GM21528 (cell line): Measurements from ENCODE around the gene NPEPPS.
A peak's percentile ranks its signal among the peaks of the same experiment; 100 is the strongest.
"Not testable (repeated sequence)": the region's sequence is repeated elsewhere in the genome, so short reads cannot be mapped to it uniquely, and the experiment has no call there.

Source experiments
- ATAC-seq: cut with Tn5 transposase; IDR thresholded peaks from one replicate; pipeline ENCODE4 v1.9.1; 2021; ENCODE audit warnings: mild to moderate bottlenecking, moderate library complexity; ENCODE audit not compliant: unreplicated experiment, low FRiP score

NPEPPS gene, protein sequence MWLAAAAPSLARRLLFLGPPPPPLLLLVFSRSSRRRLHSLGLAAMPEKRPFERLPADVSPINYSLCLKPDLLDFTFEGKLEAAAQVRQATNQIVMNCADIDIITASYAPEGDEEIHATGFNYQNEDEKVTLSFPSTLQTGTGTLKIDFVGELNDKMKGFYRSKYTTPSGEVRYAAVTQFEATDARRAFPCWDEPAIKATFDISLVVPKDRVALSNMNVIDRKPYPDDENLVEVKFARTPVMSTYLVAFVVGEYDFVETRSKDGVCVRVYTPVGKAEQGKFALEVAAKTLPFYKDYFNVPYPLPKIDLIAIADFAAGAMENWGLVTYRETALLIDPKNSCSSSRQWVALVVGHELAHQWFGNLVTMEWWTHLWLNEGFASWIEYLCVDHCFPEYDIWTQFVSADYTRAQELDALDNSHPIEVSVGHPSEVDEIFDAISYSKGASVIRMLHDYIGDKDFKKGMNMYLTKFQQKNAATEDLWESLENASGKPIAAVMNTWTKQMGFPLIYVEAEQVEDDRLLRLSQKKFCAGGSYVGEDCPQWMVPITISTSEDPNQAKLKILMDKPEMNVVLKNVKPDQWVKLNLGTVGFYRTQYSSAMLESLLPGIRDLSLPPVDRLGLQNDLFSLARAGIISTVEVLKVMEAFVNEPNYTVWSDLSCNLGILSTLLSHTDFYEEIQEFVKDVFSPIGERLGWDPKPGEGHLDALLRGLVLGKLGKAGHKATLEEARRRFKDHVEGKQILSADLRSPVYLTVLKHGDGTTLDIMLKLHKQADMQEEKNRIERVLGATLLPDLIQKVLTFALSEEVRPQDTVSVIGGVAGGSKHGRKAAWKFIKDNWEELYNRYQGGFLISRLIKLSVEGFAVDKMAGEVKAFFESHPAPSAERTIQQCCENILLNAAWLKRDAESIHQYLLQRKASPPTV

DNA sequence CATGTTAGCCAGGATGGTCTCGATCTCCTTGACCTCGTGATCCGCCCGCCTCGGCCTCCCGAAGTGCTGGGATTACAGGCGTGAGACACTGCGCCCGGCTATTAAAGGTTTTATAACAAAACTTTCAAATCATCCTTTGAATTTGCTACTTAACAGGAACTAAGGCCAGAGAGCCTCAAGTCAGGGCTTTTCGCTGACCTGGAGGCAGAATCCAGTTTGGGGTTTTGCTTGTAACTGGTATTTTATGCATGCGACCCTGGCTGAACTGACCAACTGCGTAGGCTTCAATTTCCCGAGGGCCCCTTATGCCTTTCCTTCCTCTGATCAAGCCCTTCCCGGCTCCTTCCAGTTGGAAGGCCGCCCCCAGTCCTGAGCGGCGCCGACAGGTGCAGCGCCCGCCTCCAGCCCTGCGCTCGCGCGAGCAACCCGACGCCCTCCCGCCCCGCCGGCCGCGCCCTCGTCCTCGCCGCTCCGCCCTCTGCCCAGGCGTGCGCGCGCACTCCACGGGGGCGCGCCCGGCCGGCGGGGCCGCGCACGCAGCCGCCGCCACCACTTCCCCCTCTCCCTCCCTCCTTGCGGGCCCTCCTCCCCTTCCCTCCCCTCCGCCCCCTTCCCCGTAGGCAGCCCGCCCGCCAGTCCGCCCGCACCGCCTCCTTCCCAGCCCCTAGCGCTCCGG lies at the start of gene NPEPPS:
NPEPPS (plus strand) TSS at position 552 of the 676 bp plus-strand sequence. CDS start 193 bp downstream, outside the sequence.
- ATAC-seq = peak; percentile 65

DNA sequence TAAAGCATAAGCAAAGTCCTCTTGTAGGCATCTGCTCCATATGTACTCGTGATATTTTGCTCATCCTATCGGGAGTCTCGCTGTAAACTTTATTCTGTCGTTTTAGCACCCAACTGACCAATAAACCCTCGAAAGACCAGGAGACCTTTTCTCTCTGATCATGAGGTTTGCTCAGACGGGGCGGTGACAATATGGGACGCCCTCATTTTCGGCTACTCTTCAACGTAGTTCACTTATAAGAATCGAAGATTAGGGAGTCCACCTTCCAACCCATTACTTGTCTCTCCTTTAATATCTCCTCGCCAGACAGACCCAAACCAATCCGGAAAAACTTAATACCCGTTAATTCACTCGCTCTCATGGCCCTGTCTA lies 39.1 kb upstream of the NPEPPS start:
- ATAC-seq = not testable (repeated sequence)

DNA sequence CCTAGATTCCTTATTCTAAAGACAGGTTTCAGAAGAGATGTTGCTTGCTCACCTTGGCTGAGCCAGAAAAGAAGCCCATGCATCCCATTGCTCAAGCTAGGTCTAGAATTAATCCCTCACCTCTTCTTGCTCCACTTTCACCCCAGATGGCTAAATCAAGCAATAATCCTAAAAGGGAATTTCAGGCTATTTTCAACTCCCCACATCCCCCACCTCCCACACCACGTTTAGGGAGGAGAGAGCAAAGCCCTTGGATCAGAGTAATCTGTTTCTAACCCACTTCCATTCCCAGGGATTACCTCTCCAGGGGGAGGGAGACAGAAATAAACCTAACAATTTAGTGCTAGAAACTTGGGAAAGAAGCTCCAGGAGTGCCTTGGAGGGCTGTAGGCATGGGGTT lies 31.8 kb upstream of the NPEPPS start:
- ATAC-seq = not testable (repeated sequence)

DNA sequence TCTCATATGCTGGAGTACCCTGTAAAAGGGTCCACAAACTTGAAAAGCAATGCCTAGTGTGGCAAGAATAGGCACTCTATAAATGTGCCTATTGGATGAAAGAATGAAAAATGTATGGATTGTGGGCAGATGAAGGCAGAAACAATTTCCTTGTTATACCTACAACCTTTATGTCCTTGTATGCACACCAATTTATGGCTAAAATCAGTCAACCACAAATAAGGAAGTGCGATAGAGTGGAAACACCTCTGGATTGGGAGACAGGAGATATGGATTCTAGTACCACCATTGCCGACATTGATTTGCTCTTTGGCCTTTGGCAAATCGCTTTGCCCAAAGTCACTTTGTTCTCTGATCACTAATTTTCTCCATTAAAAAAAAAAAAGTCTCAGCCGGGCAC lies 31.4 kb upstream of the NPEPPS start:
- not testable (repeated sequence) for ATAC-seq

DNA sequence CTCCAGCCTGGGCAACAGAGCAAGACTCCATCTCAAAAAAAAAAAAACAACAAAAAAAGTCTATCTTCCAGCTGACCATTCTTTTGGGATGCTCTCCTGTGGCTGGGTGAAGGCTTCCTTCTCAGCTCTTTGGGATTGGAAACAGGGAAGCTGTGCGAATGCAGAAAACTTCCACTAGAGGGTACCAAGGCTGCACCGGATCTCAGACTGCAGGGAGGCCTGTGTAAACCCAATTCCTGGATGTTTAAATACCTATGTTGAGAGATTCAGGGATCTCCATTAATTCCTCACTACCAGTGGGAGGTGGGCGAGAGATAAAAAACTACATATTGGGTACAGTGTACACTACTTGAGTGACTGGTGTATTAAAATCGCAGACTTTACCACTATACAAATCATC lies 30.3 kb upstream of the NPEPPS start:
- not testable (repeated sequence) for ATAC-seq

DNA sequence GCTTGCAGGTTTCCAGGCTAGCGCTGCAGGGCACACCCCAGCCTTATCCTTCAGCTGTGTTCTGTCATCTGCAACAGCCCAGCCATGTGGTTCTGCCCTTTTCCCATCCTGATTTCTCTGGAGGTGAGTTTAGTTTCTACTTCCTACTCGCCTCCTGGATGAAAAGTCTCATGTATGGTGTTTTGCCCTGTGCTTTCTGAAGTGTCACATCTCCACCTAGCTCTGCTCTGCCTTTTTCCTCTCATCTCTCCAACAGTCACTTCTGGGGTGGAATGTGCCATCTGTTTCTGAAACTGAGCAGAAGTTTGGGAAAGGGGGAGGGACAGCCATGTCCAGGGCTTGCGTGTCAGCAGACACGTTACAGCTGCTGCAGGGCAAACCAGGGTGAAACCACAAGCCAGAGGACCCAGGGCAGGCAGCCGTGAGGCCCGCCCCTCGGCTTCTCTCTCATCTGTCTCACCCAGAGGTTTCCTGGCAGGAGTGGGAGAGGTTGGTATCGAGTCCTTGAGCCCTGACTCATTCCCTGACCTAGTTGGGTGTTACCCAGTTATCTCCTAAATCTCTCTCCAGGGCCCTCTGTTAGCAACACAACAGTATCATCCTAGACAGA lies 28.7 kb upstream of the NPEPPS start:
- ATAC-seq = not testable (repeated sequence)

DNA sequence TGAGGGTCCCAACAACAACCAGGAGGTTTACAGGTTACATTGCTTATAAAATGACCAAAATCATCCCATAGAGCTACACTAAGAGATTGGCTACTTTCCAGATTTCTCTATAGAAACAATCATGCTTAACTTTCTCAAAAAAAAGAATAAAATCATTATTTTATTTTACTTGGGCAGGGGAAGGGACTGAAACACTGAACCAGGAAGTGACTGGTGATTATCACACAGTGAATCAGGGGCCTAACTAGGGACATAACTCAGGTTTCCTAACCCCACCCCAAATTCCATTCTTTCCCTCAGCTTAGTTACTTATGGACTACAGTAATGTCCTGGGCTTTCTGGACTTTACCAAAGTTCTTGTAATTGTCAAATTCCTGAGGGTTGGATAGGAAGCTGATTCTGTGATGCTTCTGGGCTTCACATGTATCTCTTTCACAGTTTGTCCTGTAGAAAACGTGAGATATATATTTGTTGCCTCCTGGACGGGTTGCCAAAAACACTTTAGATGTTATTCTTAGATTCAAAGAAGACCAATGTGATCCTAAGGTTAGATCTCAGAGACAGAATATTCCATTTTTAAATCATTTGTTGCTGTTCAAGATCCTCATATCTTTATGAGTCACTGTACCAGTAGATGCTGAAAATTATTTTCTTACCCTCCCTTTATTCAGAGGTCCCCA lies 28.0 kb upstream of the NPEPPS start:
- ATAC-seq = not testable (repeated sequence)

DNA sequence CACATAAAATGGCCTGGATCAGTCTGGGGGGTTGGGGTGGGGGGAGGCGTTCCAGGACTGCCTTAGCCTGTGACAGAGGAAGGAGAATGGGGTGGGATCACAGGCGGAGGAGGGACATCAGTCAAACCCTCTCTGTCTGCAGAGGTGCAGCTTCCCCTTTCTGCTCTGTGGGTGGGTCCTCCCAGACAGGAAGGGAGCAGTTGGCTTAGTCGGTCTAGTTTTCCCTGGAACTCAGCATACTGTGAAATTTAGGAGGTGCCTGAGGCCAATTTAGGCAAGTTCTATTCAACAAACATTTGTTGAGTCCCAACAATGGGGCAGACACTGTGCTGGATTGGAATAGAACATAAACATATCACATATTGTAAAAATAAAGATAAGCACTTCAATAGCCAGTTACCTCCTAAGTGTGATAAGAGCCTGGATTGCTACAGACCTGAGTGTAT lies 19.2 kb upstream of the NPEPPS start:
- not testable (repeated sequence) for ATAC-seq

DNA sequence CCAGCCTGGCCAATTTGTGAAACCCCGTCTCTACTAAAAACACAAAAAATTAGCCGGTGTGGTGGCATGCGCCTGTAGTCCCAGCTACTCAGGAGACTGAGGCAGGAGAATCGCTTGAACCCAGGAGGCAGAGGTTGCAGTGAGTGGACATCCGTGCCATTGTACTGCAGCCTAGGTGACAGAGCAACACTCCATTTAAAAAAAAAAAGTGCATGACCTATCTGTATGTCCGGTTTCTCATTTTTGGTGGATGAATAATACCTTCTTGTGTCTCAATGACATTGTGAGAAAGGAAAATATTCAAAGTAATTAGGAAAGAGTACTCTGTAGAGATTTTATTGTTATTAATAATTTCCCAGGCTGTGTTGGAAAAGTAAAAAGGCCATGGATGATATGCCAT lies 17.6 kb upstream of the NPEPPS start:
- not testable (repeated sequence) for ATAC-seq

DNA sequence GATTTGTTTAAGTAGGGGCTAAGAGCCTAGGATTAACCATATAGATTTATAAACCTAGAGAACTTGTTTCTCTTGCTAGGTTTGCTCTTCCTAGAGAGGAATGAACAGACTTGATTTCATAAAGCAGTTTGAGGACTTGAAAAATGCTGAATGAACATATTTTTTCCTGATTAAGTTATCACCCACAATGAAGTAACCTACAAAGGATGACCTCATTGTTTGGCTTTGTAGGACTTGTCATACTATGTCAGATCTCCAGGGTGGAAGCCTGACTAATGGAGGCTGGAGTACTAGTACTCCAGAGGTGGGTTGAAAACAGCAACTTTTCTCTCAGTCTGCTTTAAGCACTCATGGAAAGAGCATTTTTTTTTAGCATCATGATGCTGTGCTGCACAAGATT lies 12.0 kb upstream of the NPEPPS start:
- not testable (repeated sequence) for ATAC-seq

DNA sequence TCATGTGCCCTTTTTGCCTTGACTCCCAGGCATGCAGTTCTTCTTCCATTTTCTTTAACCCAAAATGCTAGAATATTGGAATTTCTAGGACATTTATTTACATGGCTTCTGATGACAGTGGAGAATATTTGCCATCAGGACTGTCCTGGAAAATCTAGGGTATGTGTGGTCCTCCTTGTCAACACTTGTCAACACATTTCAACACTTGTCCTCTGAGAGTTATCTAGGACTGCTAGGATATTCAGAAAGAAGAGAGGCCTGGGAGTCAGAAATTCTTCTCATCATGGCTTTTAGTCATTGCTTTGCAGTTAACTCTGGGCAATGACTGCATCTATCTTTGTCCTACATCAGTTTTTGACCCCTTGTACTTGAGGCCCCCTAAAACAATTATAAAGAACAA lies 11.5 kb upstream of the NPEPPS start:
- ATAC-seq = not testable (repeated sequence)

DNA sequence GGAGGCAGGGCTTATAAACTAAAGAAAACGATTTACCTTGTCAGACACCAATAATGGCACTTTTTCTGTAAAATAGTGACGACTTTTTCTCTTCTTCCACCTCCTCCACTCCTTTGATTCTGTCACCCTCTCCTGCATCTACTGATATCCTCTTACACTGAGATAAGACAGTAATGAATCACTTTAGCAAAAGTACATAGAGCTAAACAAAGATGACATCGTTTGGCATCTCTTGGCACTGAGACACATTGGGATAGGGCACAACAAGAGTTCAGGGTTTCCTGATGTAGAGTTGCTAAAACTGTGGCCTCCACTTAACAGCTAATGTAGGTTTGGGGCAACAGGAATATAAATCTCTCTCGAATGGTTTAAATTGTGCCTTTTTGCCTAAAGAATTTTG lies 10.6 kb upstream of the NPEPPS start:
- ATAC-seq = not testable (repeated sequence)

DNA sequence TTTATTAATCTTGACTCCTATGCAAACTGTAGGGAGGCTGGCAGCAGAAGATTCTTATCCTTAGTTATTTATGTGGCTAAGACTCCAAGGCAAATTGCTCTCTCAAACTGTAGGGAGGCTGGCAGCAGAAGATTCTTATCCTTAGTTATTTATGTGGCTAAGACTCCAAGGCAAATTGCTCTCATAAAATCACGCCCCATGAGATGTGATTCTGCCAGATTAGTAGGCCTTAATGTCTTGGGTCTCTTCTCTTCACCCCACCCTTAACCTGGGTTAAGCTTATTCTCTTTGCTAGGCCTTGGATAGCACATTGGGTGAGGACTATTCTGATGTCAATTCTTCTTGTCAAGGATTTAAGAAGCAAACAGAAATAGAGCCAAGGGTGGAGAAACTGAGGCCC lies 9.5 kb upstream of the NPEPPS start:
- not testable (repeated sequence) for ATAC-seq

DNA sequence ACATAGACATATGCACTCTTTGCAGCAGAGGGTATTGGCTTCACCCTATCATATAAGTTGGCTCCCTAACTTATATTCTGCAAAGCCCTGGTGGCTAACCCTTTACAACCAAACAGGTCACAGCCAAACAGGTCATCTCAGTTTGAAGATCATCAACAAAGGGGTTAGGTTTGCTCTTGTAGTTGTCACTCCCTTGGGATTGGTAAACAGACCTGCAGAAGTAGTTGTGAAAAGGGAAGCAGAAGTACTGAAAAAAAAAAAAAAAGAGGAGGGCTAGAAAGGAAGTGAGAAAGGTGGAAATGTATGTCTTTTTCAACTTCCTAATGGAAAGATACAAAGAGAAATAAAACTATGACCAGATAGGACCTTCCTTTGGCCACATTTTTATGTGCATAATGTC lies 8.6 kb upstream of the NPEPPS start:
- ATAC-seq = not testable (repeated sequence)

DNA sequence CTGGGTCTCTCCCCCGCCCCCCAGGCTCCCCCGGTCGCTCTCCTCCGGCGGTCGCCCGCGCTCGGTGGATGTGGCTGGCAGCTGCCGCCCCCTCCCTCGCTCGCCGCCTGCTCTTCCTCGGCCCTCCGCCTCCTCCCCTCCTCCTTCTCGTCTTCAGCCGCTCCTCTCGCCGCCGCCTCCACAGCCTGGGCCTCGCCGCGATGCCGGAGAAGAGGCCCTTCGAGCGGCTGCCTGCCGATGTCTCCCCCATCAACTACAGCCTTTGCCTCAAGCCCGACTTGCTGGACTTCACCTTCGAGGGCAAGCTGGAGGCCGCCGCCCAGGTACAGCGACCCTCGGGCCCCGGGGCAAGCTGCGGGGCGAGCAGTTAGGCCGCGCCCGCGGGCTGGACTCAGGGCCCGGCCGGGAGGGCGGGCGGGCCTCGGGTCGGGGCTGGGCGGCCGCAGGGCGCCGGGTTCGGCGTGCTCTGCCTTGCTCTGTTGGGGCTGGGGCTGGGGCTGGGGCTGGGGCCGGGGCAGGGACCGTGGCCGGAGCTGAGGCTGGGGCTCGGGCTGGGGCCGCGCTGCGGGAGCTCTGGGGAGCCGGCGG lies 419 bp downstream of the NPEPPS start:
- ATAC-seq = peak; percentile 25

DNA sequence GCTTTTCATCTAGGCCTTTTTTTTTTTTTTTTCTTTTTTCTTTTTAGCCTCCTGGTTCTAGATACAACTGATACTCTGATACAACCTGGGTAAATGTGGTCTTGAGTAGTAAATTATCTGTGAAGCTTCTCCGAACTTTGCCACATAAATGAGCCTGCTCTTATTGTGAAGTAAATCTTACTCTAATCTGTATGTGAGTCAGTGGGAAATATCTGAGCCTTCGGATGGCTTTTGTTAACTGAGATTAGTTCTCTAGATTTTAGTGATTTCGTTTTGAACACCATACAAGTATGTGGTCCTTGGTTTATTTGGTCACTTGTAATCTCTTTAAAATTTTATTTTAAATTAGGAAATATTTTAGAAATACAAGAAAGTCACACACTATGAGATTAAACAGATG lies 8.2 kb downstream of the NPEPPS start:
- ATAC-seq = not testable (repeated sequence)

DNA sequence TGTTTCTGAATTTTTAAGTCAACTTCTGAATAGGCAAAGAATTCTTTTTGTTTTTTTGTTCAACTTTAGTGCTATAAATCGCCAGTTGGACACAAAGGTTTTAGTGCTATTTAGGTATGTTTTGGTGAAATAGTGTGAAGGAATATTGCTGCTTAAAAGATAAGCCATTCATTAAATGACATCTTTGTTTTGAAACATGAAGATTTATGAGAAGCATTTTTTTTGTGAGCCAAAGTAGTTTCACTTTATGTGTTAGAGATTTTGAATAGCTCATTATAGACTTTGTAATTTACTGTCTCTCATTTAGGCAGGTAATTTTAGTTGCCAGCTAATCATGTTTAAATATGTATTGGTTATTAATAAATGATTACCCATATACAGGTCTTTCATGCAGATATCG lies 10.8 kb downstream of the NPEPPS start:
- ATAC-seq = not testable (repeated sequence)

DNA sequence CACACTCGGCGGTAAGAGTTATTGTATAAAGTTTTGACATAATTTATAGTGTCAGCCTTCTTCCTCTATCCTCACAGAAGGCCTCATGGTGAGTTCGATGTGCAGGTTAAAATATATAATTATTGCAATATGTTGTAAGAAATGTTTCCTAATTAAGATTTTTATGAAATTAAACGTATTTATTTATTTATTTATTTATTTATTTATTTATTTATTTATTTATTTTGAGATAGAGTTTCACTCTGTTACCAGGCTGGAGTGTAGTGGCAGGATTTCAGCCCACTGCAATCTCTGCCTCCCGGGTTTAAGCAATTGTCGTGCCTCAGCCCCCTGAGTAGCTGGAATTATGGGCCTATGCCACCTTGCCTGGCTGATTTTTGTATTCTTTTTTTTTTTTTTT lies 13.4 kb downstream of the NPEPPS start:
- not testable (repeated sequence) for ATAC-seq

DNA sequence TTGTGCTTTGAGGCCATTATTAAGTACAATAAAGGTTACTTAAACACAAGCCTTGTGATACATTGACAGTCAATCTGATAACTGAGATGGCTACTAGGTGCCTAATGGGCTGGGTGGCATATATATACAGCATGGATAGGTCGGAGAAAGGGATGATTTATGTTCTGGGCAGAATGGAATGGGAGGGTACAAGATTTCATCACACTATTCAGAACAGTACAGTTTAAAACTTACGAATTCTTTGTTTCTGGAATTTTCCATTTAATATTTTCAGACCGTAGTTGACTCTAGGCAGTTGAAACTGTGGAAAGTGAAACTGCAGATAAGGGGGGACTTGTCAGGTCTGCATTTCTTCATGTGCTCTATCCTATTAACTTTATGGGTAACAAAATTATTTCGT lies 23.8 kb downstream of the NPEPPS start:
- ATAC-seq = not testable (repeated sequence)
